GM23338 (cell line): Measurements from ENCODE around the gene NFATC1. TPM values are rescaled to one million over a fixed set of nuclear protein-coding genes. Genes with fewer than 3 reads are reported as not detected.

Experiments used
- ATAC-seq: fragments of 200-7000 bp; cut with Tn5 transposase; 3 replicates; pipeline ENCODE4 v1.9.1; 2020
- DNase-seq: peaks from one replicate; pipeline ENCODE4 v3.0.0-alpha.2; 2015; ENCODE audit warnings: low spot score
- H2AFZ ChIP-seq: fragments of 200-600 bp; sonication (generic); 2 replicates; pipeline ENCODE4 v1.8.0; 2016; ENCODE audit warnings: antibody characterized with exemption, mild to moderate bottlenecking, moderate library complexity
- H3F3A ChIP-seq: fragments of 200-600 bp; sonication (generic); replicated peaks from 2 replicates; pipeline ENCODE4 v1.8.0; 2017; ENCODE audit warnings: antibody characterized with exemption, mixed run types, low read depth
- H3K27ac ChIP-seq: fragments of 200-600 bp; sonication (generic); 2 replicates; pipeline ENCODE4 v1.6.1; 2016; ENCODE audit warnings: low read depth
- H3K27me3 ChIP-seq: fragments of 200-600 bp; sonication (generic); 2 replicates; pipeline ENCODE4 v1.8.0; 2016; ENCODE audit warnings: mild to moderate bottlenecking, mixed run types, moderate library complexity; ENCODE audit not compliant: insufficient read depth
- H3K36me3 ChIP-seq: fragments of 200-600 bp; sonication (generic); 2 replicates; pipeline ENCODE4 v1.8.0; 2016; ENCODE audit warnings: mild to moderate bottlenecking; ENCODE audit not compliant: insufficient read depth
- H3K4me1 ChIP-seq: fragments of 200-600 bp; sonication (generic); 2 replicates; pipeline ENCODE4 v1.8.0; 2016; ENCODE audit warnings: mild to moderate bottlenecking, moderate library complexity; ENCODE audit not compliant: insufficient read depth
- H3K4me2 ChIP-seq: fragments of 200-600 bp; sonication (generic); 2 replicates; pipeline ENCODE4 v1.7.1; 2017; ENCODE audit warnings: mixed run types
- H3K4me3 ChIP-seq: fragments of 200-600 bp; sonication (generic); 2 replicates; pipeline ENCODE4 v1.6.1; 2016; ENCODE audit warnings: mixed run types
- H3K79me2 ChIP-seq: fragments of 200-600 bp; sonication (generic); replicated peaks from 2 replicates; pipeline ENCODE4 v1.8.0; 2017; ENCODE audit warnings: mild to moderate bottlenecking; ENCODE audit not compliant: insufficient read depth
- H3K9me2 ChIP-seq: fragments of 200-600 bp; sonication (generic); 2 replicates; pipeline ENCODE4 v1.8.0; 2017; ENCODE audit not compliant: insufficient read depth
- H4K20me1 ChIP-seq: fragments of 200-600 bp; sonication (generic); replicated peaks from 2 replicates; pipeline ENCODE4 v1.8.0; 2017; ENCODE audit warnings: mild to moderate bottlenecking; ENCODE audit not compliant: insufficient read depth
- H3K27ac Mint-ChIP-seq: 2 replicates; pipeline ENCODE4 v1.8.0; 2020; ENCODE audit warnings: inconsistent platforms, mild to moderate bottlenecking, moderate library complexity, mixed read lengths
- H3K27me3 Mint-ChIP-seq: 3 replicates; pipeline ENCODE4 v1.8.0; 2022; ENCODE audit warnings: low read depth, mild to moderate bottlenecking, moderate library complexity, mixed read lengths, inconsistent platforms; ENCODE audit not compliant: insufficient read depth, poor library complexity
- H3K36me3 Mint-ChIP-seq: 3 replicates; pipeline ENCODE4 v1.8.0; 2021; ENCODE audit warnings: low read depth, mild to moderate bottlenecking, inconsistent platforms, moderate library complexity, mixed read lengths
- H3K4me1 Mint-ChIP-seq: 3 replicates; pipeline ENCODE4 v1.8.0; 2020; ENCODE audit warnings: mild to moderate bottlenecking, inconsistent platforms, mixed read lengths
- H3K4me3 Mint-ChIP-seq: 3 replicates; pipeline ENCODE4 v1.8.0; 2021; ENCODE audit warnings: moderate library complexity, mild to moderate bottlenecking, inconsistent platforms, mixed read lengths
- H3K9me3 Mint-ChIP-seq: 3 replicates; pipeline ENCODE4 v1.8.0; 2020; ENCODE audit warnings: moderate library complexity, mild to moderate bottlenecking, inconsistent platforms, mixed read lengths
- CREB1 ChIP-seq: fragments of 250-450 bp; sonication (Bioruptor Pico); IDR thresholded peaks from 2 replicates; pipeline ENCODE4 v1.5.0; 2020; ENCODE audit warnings: low read depth, mild to moderate bottlenecking, moderate library complexity
- EZH2phosphoT487 ChIP-seq: fragments of 200-600 bp; sonication (generic); IDR thresholded peaks from one replicate; pipeline ENCODE4 v1.8.1; 2018; ENCODE audit warnings: antibody characterized with exemption; ENCODE audit not compliant: unreplicated experiment
- JUNB ChIP-seq: IDR thresholded peaks from one replicate; pipeline ENCODE4 v1.6.1; 2016; ENCODE audit warnings: antibody characterized with exemption; ENCODE audit not compliant: unreplicated experiment
- NANOG ChIP-seq: IDR thresholded peaks from 2 replicates; pipeline ENCODE4 v1.6.1; 2016; ENCODE audit warnings: antibody characterized with exemption, borderline replicate concordance
- POLR2AphosphoS5 ChIP-seq: IDR thresholded peaks from 2 replicates; pipeline ENCODE4 v1.6.1; 2016; ENCODE audit warnings: antibody characterized with exemption, low read depth
- STAT1 ChIP-seq: IDR thresholded peaks from one replicate; pipeline ENCODE4 v1.6.1; 2016; ENCODE audit warnings: antibody characterized with exemption; ENCODE audit not compliant: unreplicated experiment
- ZNF114 ChIP-seq: fragments of 250-450 bp; sonication (Bioruptor Pico); IDR thresholded peaks from 2 replicates; pipeline ENCODE4 v1.5.0; 2020; ENCODE audit warnings: mild to moderate bottlenecking, moderate library complexity
- ZNF331 ChIP-seq: fragments of 250-450 bp; sonication (Bioruptor Pico); IDR thresholded peaks from 2 replicates; pipeline ENCODE4 v1.5.0; 2020; ENCODE audit warnings: low read depth, mild to moderate bottlenecking, moderate library complexity
- polyA plus RNA-seq: library from polyadenylated mRNA; unstranded; fragments of >200 nt; fragmentation: Nextera tagmentation; extraction: Ambion mirVana; gene quantifications from 2 replicates; pipeline ENCODE4 v1.2.1, GENCODE V29; 2016
- total RNA-seq: library from RNA; depleted of rRNA; stranded (reverse); fragments of >200 nt; shearing (Covaris generic); gene quantifications from 2 replicates; pipeline ENCODE4 v1.2.3, GENCODE V29; 2014
- TF ChIP-seq, protein P1 (sequence below): fragments of 250-450 bp; sonication (Bioruptor Pico); IDR thresholded peaks from 2 replicates; pipeline ENCODE4 v1.5.0; 2020; ENCODE audit warnings: mild to moderate bottlenecking, moderate library complexity
- TF ChIP-seq, protein P2 (sequence below): IDR thresholded peaks from one replicate; pipeline ENCODE4 v1.6.1; 2018; ENCODE audit warnings: antibody characterized with exemption; ENCODE audit not compliant: unreplicated experiment
- TF ChIP-seq, protein P3 (sequence below): IDR thresholded peaks from 2 replicates; pipeline ENCODE4 v1.6.1; 2016; ENCODE audit warnings: antibody characterized with exemption

The NFATC1 gene
- total and polyA plus RNA-seq, 2 experiments from 2014 or later, result 3.9 to 6.4 TPM

DNA sequence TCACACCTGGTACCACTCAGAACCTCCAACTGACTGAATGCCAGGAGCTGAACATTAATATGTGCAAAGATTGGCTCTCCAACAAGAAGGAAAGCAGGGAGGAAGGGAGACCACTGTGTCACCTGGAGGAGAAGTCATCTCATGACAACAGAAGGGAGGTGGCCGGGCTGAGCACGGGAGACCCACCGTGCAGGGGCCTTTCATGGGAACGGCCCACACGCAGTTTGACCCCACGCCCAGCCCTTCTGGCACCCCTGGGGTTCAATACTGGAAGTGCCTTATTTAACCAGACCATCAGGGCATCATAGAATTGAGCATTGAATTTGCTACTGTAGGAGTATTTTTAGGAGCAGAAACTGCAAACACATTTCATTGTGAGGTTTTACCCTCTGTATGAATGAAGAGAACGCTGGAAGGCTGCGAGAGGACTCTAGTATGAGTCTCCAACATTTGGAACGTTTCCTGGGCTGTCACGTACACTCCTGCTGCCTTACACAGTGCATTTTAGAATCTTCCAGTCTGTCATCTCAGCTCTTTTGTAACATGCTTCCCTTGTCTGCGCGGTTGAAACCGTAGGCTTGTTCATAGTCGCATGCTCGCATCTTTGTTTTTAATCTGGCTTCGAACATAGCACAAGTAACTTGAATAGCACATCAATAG, 132.1 kb downstream of the NFATC1 start:
- peaks cover 20% of the 10 kb centered on the region for H3K27me3 Mint-ChIP-seq
- Histone ChIP-seq H3K4me1 (no peaks in the 10 kb centered on the region), H3K27ac (no peak overlapping the region), H4K20me1 (no peaks in the 10 kb centered on the region), H3K4me2 (no peak overlapping the region), H3K9me2 (no peaks in the 10 kb centered on the region), H3K27me3 (no peaks in the 10 kb centered on the region), H3K36me3 (no peaks in the 10 kb centered on the region), H2AFZ (no peak overlapping the region), H3K79me2 (no peaks in the 10 kb centered on the region), H3K4me3 (no peak overlapping the region), H3F3A (no peaks in the 10 kb centered on the region)
- no peaks in the 10 kb centered on the region for H3K36me3 Mint-ChIP-seq
- ATAC-seq, result no peak
- TF ChIP-seq, protein P1, sequence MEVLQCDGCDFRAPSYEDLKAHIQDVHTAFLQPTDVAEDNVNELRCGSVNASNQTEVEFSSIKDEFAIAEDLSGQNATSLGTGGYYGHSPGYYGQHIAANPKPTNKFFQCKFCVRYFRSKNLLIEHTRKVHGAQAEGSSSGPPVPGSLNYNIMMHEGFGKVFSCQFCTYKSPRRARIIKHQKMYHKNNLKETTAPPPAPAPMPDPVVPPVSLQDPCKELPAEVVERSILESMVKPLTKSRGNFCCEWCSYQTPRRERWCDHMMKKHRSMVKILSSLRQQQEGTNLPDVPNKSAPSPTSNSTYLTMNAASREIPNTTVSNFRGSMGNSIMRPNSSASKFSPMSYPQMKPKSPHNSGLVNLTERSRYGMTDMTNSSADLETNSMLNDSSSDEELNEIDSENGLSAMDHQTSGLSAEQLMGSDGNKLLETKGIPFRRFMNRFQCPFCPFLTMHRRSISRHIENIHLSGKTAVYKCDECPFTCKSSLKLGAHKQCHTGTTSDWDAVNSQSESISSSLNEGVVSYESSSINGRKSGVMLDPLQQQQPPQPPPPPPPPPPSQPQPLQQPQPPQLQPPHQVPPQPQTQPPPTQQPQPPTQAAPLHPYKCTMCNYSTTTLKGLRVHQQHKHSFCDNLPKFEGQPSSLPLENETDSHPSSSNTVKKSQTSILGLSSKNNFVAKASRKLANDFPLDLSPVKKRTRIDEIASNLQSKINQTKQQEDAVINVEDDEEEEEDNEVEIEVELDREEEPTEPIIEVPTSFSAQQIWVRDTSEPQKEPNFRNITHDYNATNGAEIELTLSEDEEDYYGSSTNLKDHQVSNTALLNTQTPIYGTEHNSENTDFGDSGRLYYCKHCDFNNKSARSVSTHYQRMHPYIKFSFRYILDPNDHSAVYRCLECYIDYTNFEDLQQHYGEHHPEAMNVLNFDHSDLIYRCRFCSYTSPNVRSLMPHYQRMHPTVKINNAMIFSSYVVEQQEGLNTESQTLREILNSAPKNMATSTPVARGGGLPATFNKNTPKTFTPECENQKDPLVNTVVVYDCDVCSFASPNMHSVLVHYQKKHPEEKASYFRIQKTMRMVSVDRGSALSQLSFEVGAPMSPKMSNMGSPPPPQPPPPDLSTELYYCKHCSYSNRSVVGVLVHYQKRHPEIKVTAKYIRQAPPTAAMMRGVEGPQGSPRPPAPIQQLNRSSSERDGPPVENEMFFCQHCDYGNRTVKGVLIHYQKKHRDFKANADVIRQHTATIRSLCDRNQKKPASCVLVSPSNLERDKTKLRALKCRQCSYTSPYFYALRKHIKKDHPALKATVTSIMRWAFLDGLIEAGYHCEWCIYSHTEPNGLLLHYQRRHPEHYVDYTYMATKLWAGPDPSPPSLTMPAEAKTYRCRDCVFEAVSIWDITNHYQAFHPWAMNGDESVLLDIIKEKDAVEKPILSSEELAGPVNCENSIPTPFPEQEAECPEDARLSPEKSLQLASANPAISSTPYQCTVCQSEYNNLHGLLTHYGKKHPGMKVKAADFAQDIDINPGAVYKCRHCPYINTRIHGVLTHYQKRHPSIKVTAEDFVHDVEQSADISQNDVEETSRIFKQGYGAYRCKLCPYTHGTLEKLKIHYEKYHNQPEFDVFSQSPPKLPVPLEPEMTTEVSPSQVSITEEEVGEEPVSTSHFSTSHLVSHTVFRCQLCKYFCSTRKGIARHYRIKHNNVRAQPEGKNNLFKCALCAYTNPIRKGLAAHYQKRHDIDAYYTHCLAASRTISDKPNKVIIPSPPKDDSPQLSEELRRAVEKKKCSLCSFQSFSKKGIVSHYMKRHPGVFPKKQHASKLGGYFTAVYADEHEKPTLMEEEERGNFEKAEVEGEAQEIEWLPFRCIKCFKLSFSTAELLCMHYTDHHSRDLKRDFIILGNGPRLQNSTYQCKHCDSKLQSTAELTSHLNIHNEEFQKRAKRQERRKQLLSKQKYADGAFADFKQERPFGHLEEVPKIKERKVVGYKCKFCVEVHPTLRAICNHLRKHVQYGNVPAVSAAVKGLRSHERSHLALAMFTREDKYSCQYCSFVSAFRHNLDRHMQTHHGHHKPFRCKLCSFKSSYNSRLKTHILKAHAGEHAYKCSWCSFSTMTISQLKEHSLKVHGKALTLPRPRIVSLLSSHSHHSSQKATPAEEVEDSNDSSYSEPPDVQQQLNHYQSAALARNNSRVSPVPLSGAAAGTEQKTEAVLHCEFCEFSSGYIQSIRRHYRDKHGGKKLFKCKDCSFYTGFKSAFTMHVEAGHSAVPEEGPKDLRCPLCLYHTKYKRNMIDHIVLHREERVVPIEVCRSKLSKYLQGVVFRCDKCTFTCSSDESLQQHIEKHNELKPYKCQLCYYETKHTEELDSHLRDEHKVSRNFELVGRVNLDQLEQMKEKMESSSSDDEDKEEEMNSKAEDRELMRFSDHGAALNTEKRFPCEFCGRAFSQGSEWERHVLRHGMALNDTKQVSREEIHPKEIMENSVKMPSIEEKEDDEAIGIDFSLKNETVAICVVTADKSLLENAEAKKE, result no peak
- no peak for TF ChIP-seq NANOG
- no peak for TF ChIP-seq ZNF114 (CRISPR knock-in tag)
- TF ChIP-seq, protein P2, sequence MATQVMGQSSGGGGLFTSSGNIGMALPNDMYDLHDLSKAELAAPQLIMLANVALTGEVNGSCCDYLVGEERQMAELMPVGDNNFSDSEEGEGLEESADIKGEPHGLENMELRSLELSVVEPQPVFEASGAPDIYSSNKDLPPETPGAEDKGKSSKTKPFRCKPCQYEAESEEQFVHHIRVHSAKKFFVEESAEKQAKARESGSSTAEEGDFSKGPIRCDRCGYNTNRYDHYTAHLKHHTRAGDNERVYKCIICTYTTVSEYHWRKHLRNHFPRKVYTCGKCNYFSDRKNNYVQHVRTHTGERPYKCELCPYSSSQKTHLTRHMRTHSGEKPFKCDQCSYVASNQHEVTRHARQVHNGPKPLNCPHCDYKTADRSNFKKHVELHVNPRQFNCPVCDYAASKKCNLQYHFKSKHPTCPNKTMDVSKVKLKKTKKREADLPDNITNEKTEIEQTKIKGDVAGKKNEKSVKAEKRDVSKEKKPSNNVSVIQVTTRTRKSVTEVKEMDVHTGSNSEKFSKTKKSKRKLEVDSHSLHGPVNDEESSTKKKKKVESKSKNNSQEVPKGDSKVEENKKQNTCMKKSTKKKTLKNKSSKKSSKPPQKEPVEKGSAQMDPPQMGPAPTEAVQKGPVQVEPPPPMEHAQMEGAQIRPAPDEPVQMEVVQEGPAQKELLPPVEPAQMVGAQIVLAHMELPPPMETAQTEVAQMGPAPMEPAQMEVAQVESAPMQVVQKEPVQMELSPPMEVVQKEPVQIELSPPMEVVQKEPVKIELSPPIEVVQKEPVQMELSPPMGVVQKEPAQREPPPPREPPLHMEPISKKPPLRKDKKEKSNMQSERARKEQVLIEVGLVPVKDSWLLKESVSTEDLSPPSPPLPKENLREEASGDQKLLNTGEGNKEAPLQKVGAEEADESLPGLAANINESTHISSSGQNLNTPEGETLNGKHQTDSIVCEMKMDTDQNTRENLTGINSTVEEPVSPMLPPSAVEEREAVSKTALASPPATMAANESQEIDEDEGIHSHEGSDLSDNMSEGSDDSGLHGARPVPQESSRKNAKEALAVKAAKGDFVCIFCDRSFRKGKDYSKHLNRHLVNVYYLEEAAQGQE, result no peak
- TF ChIP-seq EZH2phosphoT487, result no peak
- TF ChIP-seq, protein P3, sequence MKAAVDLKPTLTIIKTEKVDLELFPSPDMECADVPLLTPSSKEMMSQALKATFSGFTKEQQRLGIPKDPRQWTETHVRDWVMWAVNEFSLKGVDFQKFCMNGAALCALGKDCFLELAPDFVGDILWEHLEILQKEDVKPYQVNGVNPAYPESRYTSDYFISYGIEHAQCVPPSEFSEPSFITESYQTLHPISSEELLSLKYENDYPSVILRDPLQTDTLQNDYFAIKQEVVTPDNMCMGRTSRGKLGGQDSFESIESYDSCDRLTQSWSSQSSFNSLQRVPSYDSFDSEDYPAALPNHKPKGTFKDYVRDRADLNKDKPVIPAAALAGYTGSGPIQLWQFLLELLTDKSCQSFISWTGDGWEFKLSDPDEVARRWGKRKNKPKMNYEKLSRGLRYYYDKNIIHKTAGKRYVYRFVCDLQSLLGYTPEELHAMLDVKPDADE, result no peak
- no peak for TF ChIP-seq ZNF331
- TF ChIP-seq JUNB, result no peak
- TF ChIP-seq POLR2AphosphoS5, result no peak
- TF ChIP-seq STAT1, result no peak
- no peak for TF ChIP-seq CREB1 (CRISPR knock-in tag)
- no peak overlapping the region for H3K4me3 Mint-ChIP-seq
- no peak for DNase-seq
- H3K9me3 Mint-ChIP-seq, result no peaks in the 10 kb centered on the region
- H3K27ac Mint-ChIP-seq, result no peak overlapping the region
- peaks cover 8% of the 10 kb centered on the region for H3K4me1 Mint-ChIP-seq
